ENCODE results near the gene AUTS2.

AUTS2 gene

DNA sequence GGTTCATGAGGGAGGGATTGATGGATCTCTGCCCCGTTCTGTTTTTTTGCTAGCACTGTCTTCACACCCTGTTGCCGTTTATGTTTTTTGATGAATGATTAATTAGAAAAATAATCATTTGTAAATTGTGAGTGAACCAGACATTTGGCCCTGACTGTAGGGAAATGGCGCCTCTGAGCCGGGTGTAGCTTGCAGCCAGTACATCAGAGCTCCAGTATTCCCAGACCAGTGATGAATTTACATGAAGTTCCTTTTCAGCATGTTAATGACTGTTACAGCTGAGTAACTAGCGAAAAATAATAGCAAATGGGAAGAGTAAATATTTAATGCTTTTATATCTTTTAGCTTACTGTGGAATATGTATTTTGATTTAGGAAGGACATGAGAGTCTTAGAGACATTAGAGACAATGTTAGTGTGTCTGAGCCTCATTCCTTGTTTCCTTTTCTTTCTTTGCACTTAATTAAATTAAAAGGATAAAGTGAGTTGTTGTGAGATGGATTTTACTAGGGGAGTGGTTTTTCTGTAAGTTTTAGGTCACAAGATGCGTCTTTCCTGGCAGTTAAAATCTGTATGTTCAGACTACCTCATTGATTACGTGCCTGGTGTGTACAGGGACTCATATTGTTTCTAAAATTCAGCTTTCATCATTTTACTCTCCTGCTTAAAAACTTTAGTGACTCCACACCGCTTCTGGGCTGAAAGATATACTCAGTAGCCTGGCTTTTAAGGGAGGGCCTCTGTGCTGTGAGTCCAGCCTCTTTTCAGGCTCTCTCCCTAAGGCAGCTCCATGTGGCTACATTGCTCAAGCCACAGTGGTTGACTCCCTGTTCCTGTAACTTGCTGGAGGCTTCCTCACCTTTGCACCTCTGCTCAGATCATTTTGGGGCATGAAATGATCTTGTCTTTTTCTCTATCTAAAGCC, 86.4 kb downstream of the AUTS2 start:
- Mint-ChIP-seq H3K4me3 (no peak overlapping the region), H3K36me3 (ENCODE audit: low read depth) (no peaks in the 10 kb centered on the region), H3K27me3 (ENCODE audit: low read depth) (no peaks in the 10 kb centered on the region), H3K9me3 (no peaks in the 10 kb centered on the region), H3K27ac (no peak overlapping the region), H3K4me1 (ENCODE audit: low read depth) (no peaks in the 10 kb centered on the region)
- DNase-seq (ENCODE audit: low spot score): no peak

DNA sequence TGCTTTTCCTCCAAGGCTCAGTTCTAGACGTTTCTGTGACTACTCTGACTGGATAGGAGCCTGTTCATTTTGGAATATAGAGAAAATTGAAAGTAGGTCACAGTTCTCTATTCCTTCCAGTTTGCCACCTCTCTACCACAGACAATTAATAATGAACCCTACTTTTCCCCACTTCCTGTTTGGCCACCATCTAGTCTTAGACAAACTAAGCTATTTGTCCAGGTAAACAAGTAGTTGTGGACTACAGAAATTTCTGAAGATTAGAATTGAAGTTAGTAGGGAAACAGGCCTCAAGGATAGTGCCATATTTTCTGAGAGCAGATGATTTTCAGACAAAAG, 87.0 kb downstream of the AUTS2 start:
- DNase-seq (ENCODE audit: low spot score): no peak
- H3K27ac Mint-ChIP-seq: no peak overlapping the region
- H3K4me3 Mint-ChIP-seq: no peak overlapping the region
- H3K36me3 Mint-ChIP-seq (ENCODE audit: low read depth): no peaks in the 10 kb centered on the region
- no peaks in the 10 kb centered on the region for H3K9me3 Mint-ChIP-seq
- H3K27me3 Mint-ChIP-seq (ENCODE audit: low read depth): no peaks in the 10 kb centered on the region
- no peaks in the 10 kb centered on the region for H3K4me1 Mint-ChIP-seq (ENCODE audit: low read depth)

DNA sequence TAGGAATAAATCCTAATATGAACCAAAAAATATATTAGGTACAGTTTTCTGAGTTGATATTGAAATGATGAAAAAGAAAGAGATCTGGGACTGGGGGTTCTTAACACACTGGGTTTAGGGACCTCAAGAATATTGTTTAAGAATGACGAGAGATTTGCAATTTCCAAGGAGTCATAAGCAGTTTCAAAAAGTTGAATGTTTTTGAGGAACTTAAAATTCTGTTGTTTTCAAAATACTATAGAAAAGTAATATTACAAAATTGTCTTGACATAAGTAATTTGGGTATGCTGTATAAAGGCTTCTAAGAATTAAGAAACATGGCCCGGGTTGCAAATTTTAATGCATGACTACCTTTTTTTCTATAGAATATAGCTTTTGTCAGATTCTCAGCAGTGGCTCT, 88.1 kb downstream of the AUTS2 start:
- Mint-ChIP-seq H3K36me3 (ENCODE audit: low read depth) (no peaks in the 10 kb centered on the region), H3K4me3 (no peak overlapping the region), H3K4me1 (ENCODE audit: low read depth) (no peaks in the 10 kb centered on the region), H3K27ac (no peak overlapping the region), H3K9me3 (no peaks in the 10 kb centered on the region), H3K27me3 (ENCODE audit: low read depth) (no peaks in the 10 kb centered on the region)
- no peak for DNase-seq (ENCODE audit: low spot score)

DNA sequence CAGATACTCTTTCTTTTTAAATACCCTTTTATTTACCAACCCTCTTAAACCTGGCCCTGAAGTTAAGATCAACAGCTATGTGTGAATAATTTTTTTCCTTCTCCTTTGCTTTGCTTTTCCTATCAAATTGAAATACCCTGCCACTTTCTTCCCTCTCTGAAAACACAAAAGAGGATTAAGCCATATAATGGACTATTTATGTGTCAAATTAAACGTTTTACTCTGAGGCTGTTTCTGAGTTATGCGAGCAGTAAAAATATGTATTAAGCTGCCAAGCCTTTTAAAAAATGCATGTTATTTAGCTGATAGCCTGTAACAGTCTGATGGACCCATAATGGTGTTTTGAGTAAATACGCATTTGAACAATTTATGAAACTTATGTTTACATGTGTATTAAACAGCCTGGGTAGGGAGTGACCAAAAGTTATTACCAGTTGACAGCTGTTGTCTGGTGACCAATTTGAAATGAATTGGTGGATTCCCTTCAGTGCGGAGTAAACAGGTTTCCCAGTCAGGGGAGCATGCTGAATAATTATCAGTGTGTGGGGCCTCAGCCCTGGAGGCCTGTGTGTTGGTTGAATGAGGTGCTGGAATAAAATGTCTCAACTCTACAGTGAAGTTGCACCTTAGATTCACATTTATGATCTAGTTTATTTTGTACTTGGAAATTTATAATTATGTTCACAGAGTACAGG, 89.6 kb downstream of the AUTS2 start:
- Mint-ChIP-seq H3K27ac (no peak overlapping the region), H3K4me1 (ENCODE audit: low read depth) (no peaks in the 10 kb centered on the region), H3K36me3 (ENCODE audit: low read depth) (no peaks in the 10 kb centered on the region), H3K9me3 (no peaks in the 10 kb centered on the region), H3K4me3 (no peak overlapping the region), H3K27me3 (ENCODE audit: low read depth) (no peaks in the 10 kb centered on the region)
- no peak for DNase-seq (ENCODE audit: low spot score)

DNA sequence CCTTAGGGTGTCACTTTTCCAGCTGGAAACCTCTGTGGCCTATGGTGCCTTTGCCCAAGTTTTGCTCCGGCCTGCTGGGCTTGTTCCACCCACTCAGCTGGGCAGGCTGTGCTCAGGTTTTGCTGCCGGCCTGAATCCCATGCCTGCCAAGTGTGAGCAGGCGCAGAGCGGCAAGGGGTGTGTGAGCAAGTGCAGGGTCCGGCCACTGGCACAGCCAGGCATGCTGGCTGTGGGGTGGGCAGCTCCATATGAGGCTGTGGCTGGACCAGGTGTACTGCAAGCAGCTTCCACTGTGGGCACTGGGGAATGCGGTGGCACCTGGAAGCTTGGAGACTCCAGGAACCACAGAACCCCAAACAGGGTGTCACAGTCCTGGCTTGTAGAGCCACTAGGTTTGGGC, 92.1 kb downstream of the AUTS2 start:
- Mint-ChIP-seq H3K4me1 (ENCODE audit: low read depth) (no peaks in the 10 kb centered on the region), H3K4me3 (no peak overlapping the region), H3K9me3 (no peaks in the 10 kb centered on the region), H3K36me3 (ENCODE audit: low read depth) (no peaks in the 10 kb centered on the region), H3K27me3 (ENCODE audit: low read depth) (no peaks in the 10 kb centered on the region), H3K27ac (no peak overlapping the region)
- DNase-seq (ENCODE audit: low spot score): no peak

DNA sequence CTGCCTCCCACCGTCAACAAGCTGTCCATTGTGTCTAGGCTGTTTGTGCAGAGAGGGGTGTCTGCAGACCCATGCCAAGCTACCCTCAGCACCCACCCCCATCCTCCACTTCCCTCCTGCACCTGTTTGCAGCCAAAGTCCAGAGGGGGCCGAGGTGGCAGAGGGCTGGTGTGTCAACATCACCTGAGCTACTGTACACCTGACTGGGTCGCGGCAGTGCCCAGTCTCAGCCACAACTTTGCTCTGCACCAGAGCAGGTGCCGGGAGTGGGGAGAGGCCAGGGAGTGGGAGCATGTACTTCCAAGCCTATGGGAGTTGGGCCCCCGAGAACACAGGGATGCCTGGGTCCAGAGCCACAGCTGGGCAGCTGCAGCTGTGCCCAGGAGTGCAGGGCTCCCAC, 93.1 kb downstream of the AUTS2 start:
- no peaks in the 10 kb centered on the region for H3K9me3 Mint-ChIP-seq
- DNase-seq (ENCODE audit: low spot score): no peak
- H3K4me1 Mint-ChIP-seq (ENCODE audit: low read depth): peaks cover 2% of the 10 kb centered on the region
- H3K27ac Mint-ChIP-seq: no peak overlapping the region
- no peaks in the 10 kb centered on the region for H3K27me3 Mint-ChIP-seq (ENCODE audit: low read depth)
- H3K36me3 Mint-ChIP-seq (ENCODE audit: low read depth): no peaks in the 10 kb centered on the region
- H3K4me3 Mint-ChIP-seq: no peak overlapping the region

DNA sequence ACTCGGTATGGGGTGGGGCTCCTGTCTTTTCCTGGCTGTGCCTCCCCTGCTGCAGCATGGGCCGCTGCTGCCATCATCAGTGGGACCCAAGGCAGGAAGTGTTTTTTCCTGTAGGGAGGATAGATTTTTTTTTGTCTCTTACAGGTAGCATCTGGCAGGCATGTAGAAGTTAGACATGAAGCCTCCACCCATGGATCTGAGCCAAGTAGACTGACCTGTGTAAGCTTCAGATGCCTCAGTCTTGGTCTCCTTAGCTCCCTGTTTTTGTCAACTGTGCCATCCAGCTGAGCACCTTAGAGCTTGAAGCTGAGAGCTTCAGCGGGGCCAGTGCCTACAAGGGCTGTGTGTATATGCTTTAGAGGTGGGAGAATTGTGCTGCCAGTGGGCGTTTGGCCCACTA, 93.5 kb downstream of the AUTS2 start:
- DNase-seq (ENCODE audit: low spot score): no peak
- no peaks in the 10 kb centered on the region for H3K27me3 Mint-ChIP-seq (ENCODE audit: low read depth)
- no peaks in the 10 kb centered on the region for H3K9me3 Mint-ChIP-seq
- no peak overlapping the region for H3K4me3 Mint-ChIP-seq
- peaks cover 2% of the 10 kb centered on the region for H3K4me1 Mint-ChIP-seq (ENCODE audit: low read depth)
- H3K36me3 Mint-ChIP-seq (ENCODE audit: low read depth): no peaks in the 10 kb centered on the region
- H3K27ac Mint-ChIP-seq: no peak overlapping the region

DNA sequence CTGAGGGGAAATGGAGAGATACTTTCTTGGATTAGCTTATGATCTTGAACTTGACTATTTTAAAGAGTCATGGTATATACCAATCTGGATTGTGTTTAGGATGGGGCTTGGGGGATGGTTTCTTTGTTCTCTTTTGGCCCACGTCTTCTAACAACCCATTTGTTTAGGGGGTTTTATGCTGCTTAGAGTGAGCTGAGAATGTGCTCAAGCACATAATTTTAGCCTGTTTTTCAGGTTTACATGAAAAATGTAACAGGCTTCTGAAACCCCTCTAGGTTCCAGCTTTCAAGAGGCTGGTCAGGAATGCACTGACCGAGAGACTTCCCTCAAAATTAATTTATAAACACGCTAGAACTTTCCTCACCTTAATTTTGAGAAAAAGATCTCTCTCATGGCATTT, 94.3 kb downstream of the AUTS2 start:
- H3K4me1 Mint-ChIP-seq (ENCODE audit: low read depth): peaks cover 2% of the 10 kb centered on the region
- no peaks in the 10 kb centered on the region for H3K9me3 Mint-ChIP-seq
- H3K4me3 Mint-ChIP-seq: no peak overlapping the region
- no peak overlapping the region for H3K27ac Mint-ChIP-seq
- DNase-seq (ENCODE audit: low spot score): no peak
- no peaks in the 10 kb centered on the region for H3K27me3 Mint-ChIP-seq (ENCODE audit: low read depth)
- H3K36me3 Mint-ChIP-seq (ENCODE audit: low read depth): no peaks in the 10 kb centered on the region

DNA sequence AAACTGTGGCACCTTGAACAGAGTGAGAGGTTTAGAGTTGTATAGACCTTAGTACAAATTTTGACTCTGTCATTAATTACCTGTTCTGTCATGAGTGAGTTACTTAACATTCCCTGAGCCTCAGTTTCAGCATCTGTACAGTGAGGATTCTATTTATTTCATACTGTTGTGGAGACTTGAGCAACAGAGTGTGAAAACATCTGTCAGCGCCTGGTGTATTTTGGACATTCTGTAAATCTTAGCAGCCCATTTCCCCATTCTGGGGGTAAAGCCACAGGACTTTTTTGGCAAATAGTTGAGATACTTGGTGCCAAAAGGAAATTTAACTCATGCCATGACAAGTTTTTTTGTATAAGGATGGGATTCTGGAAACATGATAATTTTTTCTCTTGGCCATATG, 94.8 kb downstream of the AUTS2 start:
- Mint-ChIP-seq H3K27ac (no peak overlapping the region), H3K4me1 (ENCODE audit: low read depth) (peaks cover 2% of the 10 kb centered on the region), H3K36me3 (ENCODE audit: low read depth) (no peaks in the 10 kb centered on the region), H3K9me3 (no peaks in the 10 kb centered on the region), H3K4me3 (no peak overlapping the region), H3K27me3 (ENCODE audit: low read depth) (no peaks in the 10 kb centered on the region)
- DNase-seq (ENCODE audit: low spot score): no peak

DNA sequence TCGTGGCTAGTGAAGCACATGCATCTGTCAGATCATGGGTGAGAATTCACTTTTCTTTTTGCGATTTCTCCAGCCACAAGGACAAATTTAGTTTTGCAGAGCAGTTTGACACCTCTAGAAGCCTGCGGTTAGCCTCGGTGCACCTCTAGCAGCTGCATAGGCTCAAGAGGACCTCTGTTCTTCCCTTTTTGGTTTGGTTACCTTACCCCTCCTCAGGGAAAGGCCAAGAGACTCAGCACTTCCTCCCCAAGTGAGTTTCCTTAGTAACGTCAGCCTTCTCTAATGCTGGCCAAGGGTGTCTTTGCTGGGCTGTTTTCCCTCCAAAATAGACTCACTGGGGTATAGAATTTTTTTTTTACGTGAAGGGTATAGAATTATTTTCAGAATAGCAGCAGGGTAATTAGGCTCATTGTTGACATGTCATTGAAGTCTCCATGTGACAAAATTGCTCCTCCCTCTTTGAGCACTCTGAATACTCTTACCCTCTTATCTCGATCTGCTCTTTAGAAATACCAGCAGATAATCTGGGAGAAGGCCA, 97.8 kb downstream of the AUTS2 start:
- no peaks in the 10 kb centered on the region for H3K27me3 Mint-ChIP-seq (ENCODE audit: low read depth)
- no peak overlapping the region for H3K27ac Mint-ChIP-seq
- no peak overlapping the region for H3K4me3 Mint-ChIP-seq
- H3K36me3 Mint-ChIP-seq (ENCODE audit: low read depth): no peaks in the 10 kb centered on the region
- H3K4me1 Mint-ChIP-seq (ENCODE audit: low read depth): peaks cover 2% of the 10 kb centered on the region
- no peaks in the 10 kb centered on the region for H3K9me3 Mint-ChIP-seq
- no peak for DNase-seq (ENCODE audit: low spot score)

DNA sequence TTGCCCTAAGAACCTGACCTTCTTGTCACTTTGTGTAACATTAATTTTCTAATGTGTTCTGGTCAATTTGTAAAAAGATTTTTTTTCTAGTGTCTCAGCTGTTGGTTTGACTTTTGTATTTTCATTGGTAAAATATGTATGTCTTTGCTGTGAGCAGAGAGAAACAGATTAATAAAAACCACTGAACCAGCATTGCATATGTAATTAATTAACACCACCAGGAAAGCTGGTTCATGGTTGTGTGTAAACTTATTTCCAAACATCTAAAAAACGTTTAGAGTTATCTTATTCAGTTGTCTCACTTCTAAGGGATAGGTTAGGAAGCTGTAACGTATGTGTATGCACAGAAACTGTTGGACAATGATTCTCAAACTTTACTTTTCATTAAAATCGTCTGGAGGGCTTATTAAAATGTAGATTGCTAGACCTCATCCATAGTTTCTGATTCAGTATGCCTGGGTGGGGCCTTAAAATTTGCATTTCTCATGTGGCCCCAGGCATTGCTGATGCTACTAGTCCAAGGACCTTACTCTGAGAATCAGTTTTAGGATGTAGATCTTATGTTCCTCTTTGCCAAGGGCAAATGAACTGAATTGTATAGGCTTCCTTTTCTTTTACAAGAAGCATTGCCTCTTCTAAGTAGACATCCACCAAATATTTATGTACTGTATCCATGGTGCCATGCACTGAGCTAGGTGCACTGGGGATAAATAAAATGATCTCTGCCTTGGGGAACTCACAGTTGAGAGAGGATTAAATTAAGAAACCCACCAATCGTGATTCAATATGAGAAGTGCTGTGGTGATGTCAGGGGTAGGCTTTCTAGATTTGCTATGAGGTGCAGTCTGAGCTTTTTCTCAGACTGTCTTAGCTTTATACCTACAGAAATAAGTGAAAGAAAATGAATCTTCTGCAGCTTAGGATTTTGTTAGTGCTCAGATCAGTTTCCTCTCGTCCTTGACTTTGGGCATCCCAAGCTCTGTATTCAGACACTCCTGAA, 98.7 kb downstream of the AUTS2 start:
- H3K27ac Mint-ChIP-seq: no peak overlapping the region
- peaks cover 2% of the 10 kb centered on the region for H3K4me1 Mint-ChIP-seq (ENCODE audit: low read depth)
- no peaks in the 10 kb centered on the region for H3K27me3 Mint-ChIP-seq (ENCODE audit: low read depth)
- H3K9me3 Mint-ChIP-seq: no peaks in the 10 kb centered on the region
- H3K4me3 Mint-ChIP-seq: no peak overlapping the region
- no peaks in the 10 kb centered on the region for H3K36me3 Mint-ChIP-seq (ENCODE audit: low read depth)
- DNase-seq (ENCODE audit: low spot score): no peak

DNA sequence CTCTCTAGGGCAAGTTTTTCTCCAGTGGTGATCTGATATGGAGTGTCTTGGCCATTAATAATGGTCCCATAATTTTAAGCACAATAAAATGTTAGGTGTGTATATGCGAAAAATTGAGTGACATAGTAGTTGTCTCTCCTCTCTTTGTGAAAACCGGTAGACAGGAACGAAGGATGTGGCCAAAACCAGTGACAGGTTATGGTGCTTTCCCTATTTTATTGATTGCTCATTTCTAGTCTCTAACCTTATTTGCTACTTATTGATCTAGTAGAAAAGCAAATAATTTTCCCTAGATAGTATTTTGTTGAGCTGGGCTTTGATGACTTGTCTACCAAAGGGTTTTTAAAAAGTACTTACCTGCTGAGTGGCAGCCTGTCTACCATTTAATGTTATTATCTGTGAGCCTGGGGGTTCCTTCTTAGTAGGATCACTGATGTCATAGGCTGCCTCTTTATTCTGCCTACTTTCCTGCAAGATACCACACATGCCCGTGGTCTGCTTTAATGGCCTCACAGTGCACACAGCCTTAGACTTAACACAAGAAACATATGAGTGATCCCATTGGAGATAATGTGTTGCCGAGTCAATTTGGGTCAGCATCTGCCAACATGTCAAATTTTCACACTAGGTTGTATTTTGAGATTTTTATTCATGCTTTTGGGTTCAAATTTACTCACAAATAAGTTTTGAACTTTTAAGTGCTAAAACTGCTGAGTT, 100.0 kb downstream of the AUTS2 start:
- Mint-ChIP-seq H3K36me3 (ENCODE audit: low read depth) (no peaks in the 10 kb centered on the region), H3K4me3 (no peak overlapping the region), H3K27me3 (ENCODE audit: low read depth) (no peaks in the 10 kb centered on the region), H3K9me3 (no peaks in the 10 kb centered on the region), H3K27ac (no peak overlapping the region), H3K4me1 (ENCODE audit: low read depth) (peaks cover 2% of the 10 kb centered on the region)
- no peak for DNase-seq (ENCODE audit: low spot score)

DNA sequence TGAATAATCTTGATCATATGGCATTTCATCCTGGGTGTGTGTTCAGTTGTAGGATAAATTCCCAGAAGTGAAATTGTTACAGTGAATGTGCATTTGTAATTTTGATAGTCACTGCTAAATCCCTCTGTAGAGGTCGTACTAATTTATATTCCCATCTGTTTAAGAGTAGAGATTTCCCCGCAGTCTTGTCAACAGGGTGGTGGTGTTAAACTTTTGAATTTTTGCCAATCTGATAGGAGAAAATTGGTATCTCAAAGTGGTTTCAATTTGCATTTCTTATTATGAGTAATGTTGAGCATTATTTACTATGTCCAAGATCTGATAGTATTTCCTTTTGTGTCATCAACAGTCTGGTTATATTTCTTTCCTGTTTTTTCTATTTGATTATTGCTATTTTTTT, 101.7 kb downstream of the AUTS2 start:
- DNase-seq (ENCODE audit: low spot score): no peak
- no peak overlapping the region for H3K4me3 Mint-ChIP-seq
- H3K4me1 Mint-ChIP-seq (ENCODE audit: low read depth): peaks cover 2% of the 10 kb centered on the region
- no peak overlapping the region for H3K27ac Mint-ChIP-seq
- H3K36me3 Mint-ChIP-seq (ENCODE audit: low read depth): no peaks in the 10 kb centered on the region
- H3K27me3 Mint-ChIP-seq (ENCODE audit: low read depth): no peaks in the 10 kb centered on the region
- no peaks in the 10 kb centered on the region for H3K9me3 Mint-ChIP-seq

Measured in T-helper 2 cell treated with Interferon-gamma antibody and Interleukin-4, amounts not matched to agents 5 μg/mL and 100 μg/mL, for 36 hours (primary cell).